Subcutaneous adipose tissue (tissue), 4 donors: ENCODE results near the gene PRKAR2B. TPM values are rescaled to one million over a fixed set of nuclear protein-coding genes. Genes with fewer than 3 reads are reported as not detected.

Experiments used
- CTCF ChIP-seq: fragments of 450-650 bp; IDR thresholded peaks from one replicate; pipeline ENCODE4 v1.5.1; 2016; ENCODE audit warnings: low read depth, mild to moderate bottlenecking, control low read depth, antibody characterized with exemption, moderate library complexity
- total RNA-seq, 4 donors: library from RNA; depleted of rRNA; stranded (reverse); fragments of >200 nt; gene quantifications; one replicate each; pipeline ENCODE4 v1.1.0, GENCODE V29; 2016

The PRKAR2B gene
- total RNA-seq, 4 donors from 2014 or later = 224 to 678 (median 404) TPM

GRCh38 chr7:107029061-107029763, 15.3 kb upstream of the PRKAR2B start:
- TF ChIP-seq CTCF = no peak

GRCh38 chr7:107029764-107030286, 14.7 kb upstream of the PRKAR2B start:
- no peak for TF ChIP-seq CTCF

- no peak for TF ChIP-seq CTCF
Observed at GRCh38 chr7:107032050-107032449, 12.5 kb upstream of the PRKAR2B start.

GRCh38 chr7:107032720-107033438, 11.6 kb upstream of the PRKAR2B start:
- no peak for TF ChIP-seq CTCF

GRCh38 chr7:107034553-107034952, 10.0 kb upstream of the PRKAR2B start:
- no peak for TF ChIP-seq CTCF

GRCh38 chr7:107035446-107035845, 9.1 kb upstream of the PRKAR2B start:
- no peak for TF ChIP-seq CTCF

GRCh38 chr7:107036535-107036934, 8.0 kb upstream of the PRKAR2B start:
- no peak for TF ChIP-seq CTCF
